Vagina (tissue), 2 donors: ENCODE measurements around the gene PPP3R1. TPM values are rescaled to one million over a fixed set of nuclear protein-coding genes. Genes with fewer than 3 reads are reported as not detected.

ENCODE experiments used
- DNase-seq, 2 donors: peaks; one replicate each; pipeline ENCODE4 v3.0.0-alpha.2; 2017; ENCODE audit errors: extremely low spot score in 2 of 2
- H3K27ac ChIP-seq: fragments of 200-600 bp; sonication (generic); one replicate; pipeline ENCODE4 v1.5.1; 2019
- H3K27me3 ChIP-seq: fragments of 200-600 bp; sonication (generic); one replicate; pipeline ENCODE4 v1.5.1; 2019
- H3K36me3 ChIP-seq, 2 donors: fragments of 200-600 bp; sonication (generic); one replicate each; pipeline ENCODE4 v1.5.1; 2017 to 2019
- H3K4me1 ChIP-seq: fragments of 200-600 bp; sonication (generic); one replicate; pipeline ENCODE4 v1.5.1; 2019
- H3K4me3 ChIP-seq, 2 donors: fragments of 200-600 bp; sonication (generic); 1 replicate in 1 of 2; 2 replicates in 1 of 2; pipeline ENCODE4 v1.5.1; 2016 to 2019
- H3K9me3 ChIP-seq: fragments of 200-600 bp; sonication (generic); one replicate; pipeline ENCODE4 v1.5.1; 2019
- POLR2A ChIP-seq, 2 donors: fragments of 450-650 bp; IDR thresholded peaks; one replicate each; pipeline ENCODE4 v1.6.1; 2017; ENCODE audit warnings: antibody characterized with exemption in 2 of 2, mild to moderate bottlenecking in 2 of 2, moderate library complexity in 2 of 2
- POLR2AphosphoS5 ChIP-seq, 2 donors: sonication (generic); formaldehyde crosslinking; IDR thresholded peaks; one replicate each; pipeline ENCODE4 v1.9.0; 2017; ENCODE audit warnings: antibody characterized with exemption in 2 of 2, mild to moderate bottlenecking in 2 of 2, low read depth in 1 of 2; ENCODE audit not compliant: insufficient read depth in 1 of 2
- intact Hi-C: fragments of 100-400 bp; cut with DNase I; formaldehyde crosslinking; loops from one replicate; pipeline ENCODE4 v1.15.1; 2023
- total RNA-seq: library from RNA; depleted of rRNA; stranded (reverse); fragments of >200 nt; gene quantifications from one replicate; pipeline ENCODE4 v1.2.3, GENCODE V29; 2016
- TF ChIP-seq, protein P1 (sequence below), 3 experiments: fragments of 450-650 bp in 2 of 3; fragments of 200-600 bp in 1 of 3; sonication (generic) in 1 of 3; IDR thresholded peaks; one replicate each; pipeline ENCODE4 v1.5.1; 2017 to 2019; ENCODE audit warnings: antibody characterized with exemption in 3 of 3, mild to moderate bottlenecking in 2 of 3, moderate library complexity in 2 of 3

The PPP3R1 gene
- total RNA-seq, 1 donor from 2014 or later, result 28.2 TPM

GRCh38 chr2:68284896-68285295 lies 32.6 kb upstream of the PPP3R1 start:
- H3K27me3 ChIP-seq, result no peaks in the 10 kb centered on the region
- H3K36me3 ChIP-seq, result no peaks in the 10 kb centered on the region
- no peak for DNase-seq
- peaks cover 32% of the 10 kb centered on the region for H3K4me1 ChIP-seq
- no peaks in the 10 kb centered on the region for H3K9me3 ChIP-seq
- peak overlapping the region; percentile 19 for H3K27ac ChIP-seq
- no peak overlapping the region for H3K4me3 ChIP-seq
- TF ChIP-seq, protein P1, sequence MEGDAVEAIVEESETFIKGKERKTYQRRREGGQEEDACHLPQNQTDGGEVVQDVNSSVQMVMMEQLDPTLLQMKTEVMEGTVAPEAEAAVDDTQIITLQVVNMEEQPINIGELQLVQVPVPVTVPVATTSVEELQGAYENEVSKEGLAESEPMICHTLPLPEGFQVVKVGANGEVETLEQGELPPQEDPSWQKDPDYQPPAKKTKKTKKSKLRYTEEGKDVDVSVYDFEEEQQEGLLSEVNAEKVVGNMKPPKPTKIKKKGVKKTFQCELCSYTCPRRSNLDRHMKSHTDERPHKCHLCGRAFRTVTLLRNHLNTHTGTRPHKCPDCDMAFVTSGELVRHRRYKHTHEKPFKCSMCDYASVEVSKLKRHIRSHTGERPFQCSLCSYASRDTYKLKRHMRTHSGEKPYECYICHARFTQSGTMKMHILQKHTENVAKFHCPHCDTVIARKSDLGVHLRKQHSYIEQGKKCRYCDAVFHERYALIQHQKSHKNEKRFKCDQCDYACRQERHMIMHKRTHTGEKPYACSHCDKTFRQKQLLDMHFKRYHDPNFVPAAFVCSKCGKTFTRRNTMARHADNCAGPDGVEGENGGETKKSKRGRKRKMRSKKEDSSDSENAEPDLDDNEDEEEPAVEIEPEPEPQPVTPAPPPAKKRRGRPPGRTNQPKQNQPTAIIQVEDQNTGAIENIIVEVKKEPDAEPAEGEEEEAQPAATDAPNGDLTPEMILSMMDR (IDR thresholded peaks at IDR 0.05), result no peak
- TF ChIP-seq POLR2A (IDR thresholded peaks at IDR 0.05), result no peak
- TF ChIP-seq POLR2AphosphoS5 (IDR thresholded peaks at IDR 0.05; ENCODE audit: insufficient read depth in 1 of 2, low read depth in 1 of 2), result peak in 1 of 2 donors; percentile 72
- intact Hi-C loops, result no loop called here

GRCh38 chr2:68283419-68283812 lies 31.1 kb upstream of the PPP3R1 start:
- TF ChIP-seq POLR2A (IDR thresholded peaks at IDR 0.05), result no peak
- Histone ChIP-seq H3K9me3 (no peaks in the 10 kb centered on the region), H3K27ac (no peak overlapping the region), H3K27me3 (no peaks in the 10 kb centered on the region), H3K36me3 (no peaks in the 10 kb centered on the region), H3K4me1 (peaks cover 29% of the 10 kb centered on the region), H3K4me3 (no peak overlapping the region)
- intact Hi-C loops, result no loop called here
- DNase-seq, result no peak

GRCh38 chr2:68282811-68283418 lies 30.6 kb upstream of the PPP3R1 start:
- Histone ChIP-seq H3K4me3 (no peak overlapping the region), H3K4me1 (peaks cover 24% of the 10 kb centered on the region)
- TF ChIP-seq POLR2A (IDR thresholded peaks at IDR 0.05), result no peak
- TF ChIP-seq, protein P1 (IDR thresholded peaks at IDR 0.05), result peak; percentile 41 to 55 (median 46)
- no peak for TF ChIP-seq POLR2AphosphoS5 (IDR thresholded peaks at IDR 0.05; ENCODE audit: insufficient read depth in 1 of 2, low read depth in 1 of 2)

DNA sequence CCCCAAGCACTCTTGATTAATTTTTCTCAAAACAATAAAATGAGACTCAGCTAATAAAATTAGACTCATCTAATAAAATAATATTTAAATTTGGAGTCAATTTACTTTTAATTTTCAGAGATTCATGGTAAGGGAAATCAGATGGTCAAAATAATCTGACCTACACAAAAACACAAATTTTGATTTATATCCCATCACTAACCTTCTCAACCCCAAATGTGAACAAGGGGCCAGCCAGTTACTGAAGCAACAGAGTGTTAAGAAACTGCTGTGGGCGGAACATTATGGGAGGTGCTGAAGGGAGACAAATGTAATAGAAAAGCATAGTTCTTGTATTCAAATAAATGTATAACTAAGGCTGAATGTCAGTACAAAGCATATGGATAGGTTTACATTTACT lies 28.5 kb upstream of the PPP3R1 start:
- H3K27ac ChIP-seq, result no peak overlapping the region
- H3K4me3 ChIP-seq, result no peak overlapping the region
- TF ChIP-seq, protein P1 (IDR thresholded peaks at IDR 0.05), result no peak
- TF ChIP-seq POLR2AphosphoS5 (IDR thresholded peaks at IDR 0.05; ENCODE audit: insufficient read depth in 1 of 2, low read depth in 1 of 2), result no peak
- no peak for TF ChIP-seq POLR2A (IDR thresholded peaks at IDR 0.05)
- intact Hi-C loops, result no loop called here
- no peaks in the 10 kb centered on the region for H3K36me3 ChIP-seq
- no peaks in the 10 kb centered on the region for H3K9me3 ChIP-seq
- no peaks in the 10 kb centered on the region for H3K27me3 ChIP-seq
- DNase-seq, result no peak
- peaks cover 14% of the 10 kb centered on the region for H3K4me1 ChIP-seq

More at GRCh38 chr2:68282811-68283418, 30.6 kb upstream of the PPP3R1 start:
- no peak for DNase-seq
- H3K9me3 ChIP-seq, result no peaks in the 10 kb centered on the region
- H3K36me3 ChIP-seq, result no peaks in the 10 kb centered on the region
- no peak overlapping the region for H3K27ac ChIP-seq
- intact Hi-C loops, result no loop called here
- no peaks in the 10 kb centered on the region for H3K27me3 ChIP-seq

DNA sequence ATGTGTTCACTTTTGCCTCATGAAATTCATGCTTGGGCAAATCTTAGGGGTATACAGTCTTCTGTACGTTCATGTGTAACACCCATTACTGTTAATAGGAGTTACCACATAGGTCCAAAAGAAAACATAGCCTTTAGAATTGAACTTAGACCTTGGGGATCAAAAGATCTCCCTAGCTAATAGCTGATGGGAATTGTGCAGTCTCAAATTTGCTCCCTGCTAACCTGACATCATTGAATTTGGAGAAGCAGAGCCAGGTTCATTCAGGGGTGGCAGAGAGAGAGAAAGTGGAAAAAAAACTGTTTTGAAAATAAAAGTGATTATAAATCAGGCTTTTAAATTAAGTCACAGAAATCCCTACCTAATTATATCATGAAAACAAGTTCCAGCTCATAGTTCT lies 28.0 kb upstream of the PPP3R1 start:
- H3K4me1 ChIP-seq, result peaks cover 14% of the 10 kb centered on the region
- H3K27me3 ChIP-seq, result no peaks in the 10 kb centered on the region
- H3K27ac ChIP-seq, result no peak overlapping the region
- intact Hi-C loops, result no loop called here
- DNase-seq, result no peak
- no peaks in the 10 kb centered on the region for H3K9me3 ChIP-seq
- no peak overlapping the region for H3K4me3 ChIP-seq
- no peaks in the 10 kb centered on the region for H3K36me3 ChIP-seq
- TF ChIP-seq POLR2A (IDR thresholded peaks at IDR 0.05), result no peak
- TF ChIP-seq POLR2AphosphoS5 (IDR thresholded peaks at IDR 0.05; ENCODE audit: insufficient read depth in 1 of 2, low read depth in 1 of 2), result no peak
- TF ChIP-seq, protein P1 (IDR thresholded peaks at IDR 0.05), result no peak
